HepG2 (cell line): Measurements from ENCODE around the gene TP73. TPM values are rescaled to one million over a fixed set of nuclear protein-coding genes. Genes with fewer than 3 reads are reported as not detected.

Source experiments
- ATAC-seq: fragments of 200-7000 bp; cut with Tn5 transposase; 3 replicates; pipeline ENCODE4 v1.9.1; 2020; ENCODE audit warnings: mild to moderate bottlenecking, moderate library complexity
- BruUV-seq: library from RNA; stranded (reverse); fragments of 400-500 nt; replicated peaks from 2 replicates; lab custom pipeline; 2021; lab: Mats Ljungman, UMichigan
- CTCF ChIA-PET: fragments of 300-600 bp; formaldehyde crosslinking; extraction: SDS; loops from one replicate; lab custom pipeline; 2021; ENCODE audit warnings: low total read pairs, inconsistent platforms, low intra/inter-chr PET ratio; lab: Yijun Ruan, JAX
- POLR2A ChIA-PET: fragments of 350-600 bp; sonication (Branson Sonifier 250); formaldehyde crosslinking; loops from one replicate; lab custom pipeline; 2020; ENCODE audit warnings: antibody characterized with exemption, inconsistent platforms; lab: Yijun Ruan, JAX
- DNase-seq: peaks from one replicate; pipeline ENCODE4 v3.0.0-alpha.2; 2015; ENCODE audit warnings: low spot score
- FAIRE-seq: peaks from 3 replicates; lab custom pipeline; 2011; peaks lifted over from hg19 to GRCh38; lab: Jason Lieb, UNC
- H2AFZ ChIP-seq: one replicate; pipeline ENCODE4 v1.6.1; 2011; ENCODE audit warnings: low read length, inconsistent platforms
- H3K27ac ChIP-seq: fragments of 300-600 bp; 3 replicates; pipeline ENCODE4 v1.8.0; 2011; ENCODE audit warnings: mixed run types, mild to moderate bottlenecking, mixed read lengths, low read length, inconsistent platforms; ENCODE audit not compliant: insufficient read depth; ENCODE audit errors: extremely low read length
- H3K27me3 ChIP-seq, 2 experiments: fragments of 200-600 bp in 1 of 2; 2 replicates in 1 of 2; 3 replicates in 1 of 2; pipeline versions ENCODE4 v1.6.0 to v1.8.0; 2011; ENCODE audit warnings: low read length in 2 of 2, mild to moderate bottlenecking in 2 of 2, moderate library complexity in 2 of 2, inconsistent platforms in 1 of 2; ENCODE audit not compliant: insufficient read depth in 2 of 2, control insufficient read depth in 1 of 2
- H3K36me3 ChIP-seq, 2 experiments: fragments of 200-600 bp in 1 of 2; replicated peaks in 1 of 2; 2 replicates in 1 of 2; 3 replicates in 1 of 2; pipeline versions ENCODE4 v1.5.1 to v1.8.0; 2011; ENCODE audit warnings: low read length in 2 of 2, inconsistent platforms in 1 of 2; ENCODE audit not compliant: insufficient read depth in 2 of 2, control insufficient read depth in 1 of 2
- H3K4me1 ChIP-seq: 2 replicates; pipeline ENCODE4 v1.5.1; 2012; ENCODE audit warnings: low read length, inconsistent platforms; ENCODE audit not compliant: insufficient read depth
- H3K4me2 ChIP-seq: 2 replicates; pipeline ENCODE4 v1.6.0; 2011; ENCODE audit warnings: low read depth, low read length, inconsistent platforms
- H3K4me3 ChIP-seq, 3 experiments: fragments of 200-600 bp in 1 of 3; sonication (generic), shearing (Covaris generic) in 1 of 3; replicated peaks in 1 of 3; 2 replicates each; pipeline ENCODE4 v1.5.1; 2011 to 2016; ENCODE audit warnings: low read length in 3 of 3, inconsistent platforms in 2 of 3, low read depth in 2 of 3, mild to moderate bottlenecking in 2 of 3, control low read depth in 1 of 3, mixed read lengths in 1 of 3; ENCODE audit not compliant: insufficient read depth in 1 of 3
- H3K79me2 ChIP-seq: one replicate; pipeline ENCODE4 v1.6.1; 2011; ENCODE audit warnings: low read length, inconsistent platforms; ENCODE audit not compliant: insufficient read depth
- H3K9ac ChIP-seq: 2 replicates; pipeline ENCODE4 v1.6.0; 2011; ENCODE audit warnings: mild to moderate bottlenecking, low read depth, low read length, inconsistent platforms; ENCODE audit not compliant: insufficient read depth
- H3K9me3 ChIP-seq: 2 replicates; pipeline ENCODE4 v1.5.1; 2012; ENCODE audit warnings: mild to moderate bottlenecking, low read length
- H4K20me1 ChIP-seq: 2 replicates; pipeline ENCODE4 v1.6.0; 2011; ENCODE audit warnings: inconsistent platforms, mild to moderate bottlenecking, low read length, moderate library complexity; ENCODE audit not compliant: insufficient read depth
- AGO1 ChIP-seq: fragments of 200-400 bp; formaldehyde crosslinking; IDR thresholded peaks from 2 replicates; pipeline ENCODE4 v1.6.1; 2017; ENCODE audit warnings: mild to moderate bottlenecking, low read depth, low read length, moderate library complexity; ENCODE audit not compliant: poor library complexity, severe bottlenecking
- MTA1 ChIP-seq: sonication (generic); formaldehyde crosslinking; IDR thresholded peaks from 2 replicates; pipeline ENCODE4 v1.4.0; 2020; ENCODE audit warnings: missing genetic modification reagents, mild to moderate bottlenecking, borderline replicate concordance
- PRDM10 ChIP-seq: sonication (generic); formaldehyde crosslinking; IDR thresholded peaks from 2 replicates; pipeline ENCODE4 v1.4.0; 2020; ENCODE audit warnings: low read depth, missing genetic modification reagents
- ZBTB38 ChIP-seq: sonication (generic); formaldehyde crosslinking; IDR thresholded peaks from 2 replicates; pipeline ENCODE4 v1.5.1; 2020; ENCODE audit warnings: mild to moderate bottlenecking, missing genetic modification reagents
- ZGPAT ChIP-seq: IDR thresholded peaks from 2 replicates; pipeline ENCODE4 v1.6.1; 2016; ENCODE audit warnings: mild to moderate bottlenecking
- WGBS: methylation state at CpG from one replicate; pipeline ENCODE4 v1.1.6; 2017; ENCODE audit warnings: low lambda C conversion rate; 5-methylcytosine and 5-hydroxymethylcytosine counted together
- in situ Hi-C: cut with HindIII; loops from 2 replicates; pipeline ENCODE4 v1.10.0; 2017; ENCODE audit warnings: low pct_unique_long_range_greater_than_20kb; ENCODE audit not compliant: extremely low pct_ligation_motif_present
- intact Hi-C: fragments of 100-400 bp; cut with micrococcal nuclease; formaldehyde crosslinking; loops from one replicate; pipeline ENCODE4 v1.10.0; 2022; ENCODE audit not compliant: unreplicated experiment
- polyA plus RNA-seq, 8 experiments: library from polyadenylated mRNA; depleted of rRNA in 3 of 8; stranded (reverse) in 7 of 8; unstranded in 1 of 8; fragments of >200 nt; fragmentation: Illumina TruSeq in 4 of 8; extraction: Trizol in 4 of 8; gene quantifications; 2 replicates each; pipeline versions ENCODE4 v1.2.1 to v1.2.3, GENCODE V29; 2011 to 2016; ENCODE audit warnings: low read depth in 4 of 8, missing spikeins in 1 of 8, mixed read lengths in 1 of 8; ENCODE audit not compliant: insufficient read depth in 1 of 8
- total RNA-seq, 5 experiments: library from RNA; depleted of rRNA; stranded (reverse); fragments of >200 nt; fragmentation: Illumina TruSeq; extraction: Trizol; gene quantifications; 2 replicates each; pipeline ENCODE4 v1.2.3, GENCODE V29; 2016; ENCODE audit warnings: low read depth in 1 of 5

TP73 gene
- total and polyA plus RNA-seq, 2 of the 13 experiments (the other 11 are each of a cell fraction or from before 2014, with no cell fraction given): 0.49 to 1.1 TPM

GRCh38 chr1:3730543-3731247 is 78.4 kb downstream of the TP73 start:
- Histone ChIP-seq H3K27ac (no peak overlapping the region), H2AFZ (no peak overlapping the region), H3K79me2 (no peaks in the 10 kb centered on the region), H3K9ac (no peak overlapping the region), H3K9me3 (no peaks in the 10 kb centered on the region), H4K20me1 (no peaks in the 10 kb centered on the region), H3K4me1 (peaks cover 35% of the 10 kb centered on the region), H3K36me3 (peaks cover 1 to 2% of the 10 kb centered on the region in 2 experiments; a peak in 1 of 5 replicates), H3K4me3 (no peak overlapping the region), H3K4me2 (no peak overlapping the region), H3K27me3 (no peaks in the 10 kb centered on the region)
- DNase-seq (no peak), ATAC-seq (no peak), FAIRE-seq (no peak)
- intact Hi-C loops: no loop called here
- 94% methylated on average over 7 of the region's 25 CpGs for WGBS
- CTCF ChIA-PET: no interaction called here
- in situ Hi-C loops: no loop called here
- POLR2A ChIA-PET: no interaction called here
- TF ChIP-seq ZBTB38 (CRISPR knock-in tag): no peak
- no peak for TF ChIP-seq PRDM10 (CRISPR knock-in tag)
- TF ChIP-seq ZGPAT (CRISPR knock-in tag): no peak
- TF ChIP-seq MTA1: no peak
- TF ChIP-seq AGO1: peak; percentile 79
- BruUV-seq: no TSS peak
